H9 (cell line): ENCODE results near the gene TNFRSF19. TPM values are rescaled to one million over a fixed set of nuclear protein-coding genes. Genes with fewer than 3 reads are reported as not detected.

Experiments used
- DNase-seq: peaks from one replicate; pipeline ENCODE4 v3.0.0-alpha.2; 2017
- H2AFZ ChIP-seq: one replicate; pipeline ENCODE4 v1.6.1; 2013; ENCODE audit warnings: mild to moderate bottlenecking, low read length, control low read depth, moderate library complexity
- H2AK5ac ChIP-seq: 2 replicates; pipeline ENCODE4 v1.6.1; 2013; ENCODE audit warnings: low read length, control low read depth, mixed read lengths; ENCODE audit not compliant: insufficient read length
- H2BK120ac ChIP-seq: one replicate; pipeline ENCODE4 v1.6.1; 2013; ENCODE audit warnings: low read depth, mild to moderate bottlenecking, low read length, control low read depth, inconsistent platforms; ENCODE audit not compliant: poor library complexity, severe bottlenecking
- H2BK12ac ChIP-seq: 2 replicates; pipeline ENCODE4 v1.6.1; 2013; ENCODE audit warnings: low read length, control low read depth, mixed read lengths, low read depth; ENCODE audit not compliant: insufficient read length
- H2BK15ac ChIP-seq: 2 replicates; pipeline ENCODE4 v1.6.1; 2013; ENCODE audit warnings: low read depth, low read length, control low read depth
- H2BK20ac ChIP-seq: one replicate; pipeline ENCODE4 v1.6.1; 2013; ENCODE audit warnings: low read depth, mild to moderate bottlenecking, low read length, control low read depth, inconsistent platforms; ENCODE audit not compliant: poor library complexity, severe bottlenecking
- H2BK5ac ChIP-seq: 2 replicates; pipeline ENCODE4 v1.6.1; 2013; ENCODE audit warnings: low read length, control low read depth, mixed read lengths; ENCODE audit not compliant: insufficient read length
- H3K14ac ChIP-seq: 2 replicates; pipeline ENCODE4 v1.6.1; 2013; ENCODE audit warnings: low read length, control low read depth; ENCODE audit not compliant: insufficient read depth
- H3K18ac ChIP-seq: 2 replicates; pipeline ENCODE4 v1.6.1; 2013; ENCODE audit warnings: low read depth, mild to moderate bottlenecking, mixed read lengths, low read length, control low read depth; ENCODE audit not compliant: insufficient read length
- H3K23ac ChIP-seq: 2 replicates; pipeline ENCODE4 v1.6.1; 2013; ENCODE audit warnings: low read length, control low read depth, mixed read lengths, low read depth; ENCODE audit not compliant: insufficient read length
- H3K23me2 ChIP-seq: 2 replicates; pipeline ENCODE4 v1.6.1; 2013; ENCODE audit warnings: low read depth, mild to moderate bottlenecking, mixed read lengths, low read length, control low read depth; ENCODE audit not compliant: insufficient read length, poor library complexity, severe bottlenecking
- H3K27ac ChIP-seq: 2 replicates; pipeline ENCODE4 v1.5.1; 2013; ENCODE audit warnings: low read length, control low read depth, mixed read lengths, low read depth; ENCODE audit not compliant: insufficient read length
- H3K27me3 ChIP-seq: 2 replicates; pipeline ENCODE4 v1.6.1; 2013; ENCODE audit warnings: low read length, control low read depth, inconsistent platforms; ENCODE audit not compliant: insufficient read depth
- H3K4ac ChIP-seq: 2 replicates; pipeline ENCODE4 v1.6.1; 2013; ENCODE audit warnings: low read depth, mild to moderate bottlenecking, control low read depth, inconsistent platforms, low read length, moderate library complexity
- H3K4me1 ChIP-seq: 2 replicates; pipeline ENCODE4 v1.6.1; 2013; ENCODE audit warnings: low read length, control low read depth, inconsistent platforms; ENCODE audit not compliant: insufficient read depth
- H3K4me2 ChIP-seq: 2 replicates; pipeline ENCODE4 v1.6.1; 2013; ENCODE audit warnings: low read length, control low read depth, mixed read lengths; ENCODE audit not compliant: insufficient read length, insufficient read depth
- H3K56ac ChIP-seq: 2 replicates; pipeline ENCODE4 v1.6.1; 2013; ENCODE audit warnings: low read depth, mild to moderate bottlenecking, mixed read lengths, low read length, control low read depth; ENCODE audit not compliant: insufficient read length
- H3K79me1 ChIP-seq: 2 replicates; pipeline ENCODE4 v1.6.1; 2013; ENCODE audit warnings: low read depth, mild to moderate bottlenecking, moderate library complexity, low read length, control low read depth, inconsistent platforms; ENCODE audit not compliant: insufficient read depth, poor library complexity, severe bottlenecking
- H3K79me2 ChIP-seq: 2 replicates; pipeline ENCODE4 v1.6.1; 2013; ENCODE audit warnings: low read length, control low read depth, inconsistent platforms; ENCODE audit not compliant: insufficient read depth
- H3K9ac ChIP-seq: 2 replicates; pipeline ENCODE4 v1.6.1; 2013; ENCODE audit warnings: low read length, control low read depth, mixed read lengths; ENCODE audit not compliant: insufficient read length; ENCODE audit errors: extremely low read depth
- H3K9me3 ChIP-seq: one replicate; pipeline ENCODE4 v1.6.1; 2013; ENCODE audit warnings: low read depth, low read length, inconsistent platforms; ENCODE audit not compliant: control insufficient read depth
- H3T11ph ChIP-seq: one replicate; pipeline ENCODE4 v1.6.1; 2013; ENCODE audit warnings: mild to moderate bottlenecking, low read length, control low read depth, inconsistent platforms
- H4K20me1 ChIP-seq: one replicate; pipeline ENCODE4 v1.6.1; 2013; ENCODE audit not compliant: control insufficient read depth, insufficient read length, insufficient read depth
- H4K5ac ChIP-seq: 2 replicates; pipeline ENCODE4 v1.6.1; 2013; ENCODE audit warnings: low read depth, mild to moderate bottlenecking, mixed read lengths, low read length, control low read depth; ENCODE audit not compliant: insufficient read length
- H4K8ac ChIP-seq: replicated peaks from 2 replicates; pipeline ENCODE4 v1.6.1; 2013; ENCODE audit warnings: low read length, control low read depth, mixed read lengths, low read depth; ENCODE audit not compliant: insufficient read length
- H4K91ac ChIP-seq: 2 replicates; pipeline ENCODE4 v1.6.1; 2013; ENCODE audit warnings: low read depth, mild to moderate bottlenecking, moderate library complexity, mixed read lengths, low read length, control low read depth; ENCODE audit not compliant: insufficient read length
- H3K27ac Mint-ChIP-seq, 3 experiments: 2 replicates in 2 of 3; 3 replicates in 1 of 3; pipeline ENCODE4 v1.8.0; 2020 to 2021; ENCODE audit warnings: mixed read lengths in 3 of 3, mild to moderate bottlenecking in 1 of 3, moderate library complexity in 1 of 3
- H3K27me3 Mint-ChIP-seq: 2 replicates; pipeline ENCODE4 v1.8.0; 2021; ENCODE audit warnings: low read depth, mild to moderate bottlenecking, moderate library complexity, mixed read lengths
- H3K36me3 Mint-ChIP-seq, 3 experiments: 2 replicates in 2 of 3; 3 replicates in 1 of 3; pipeline ENCODE4 v1.8.0; 2020 to 2021; ENCODE audit warnings: low read depth in 3 of 3, mixed read lengths in 3 of 3; ENCODE audit not compliant: insufficient read depth in 1 of 3
- H3K4me1 Mint-ChIP-seq, 2 experiments: 2 replicates each; pipeline ENCODE4 v1.8.0; 2020; ENCODE audit warnings: mixed read lengths in 2 of 2
- H3K4me3 Mint-ChIP-seq, 2 experiments: 2 replicates in 1 of 2; 3 replicates in 1 of 2; pipeline ENCODE4 v1.8.0; 2020 to 2021; ENCODE audit warnings: mild to moderate bottlenecking in 2 of 2, mixed read lengths in 2 of 2, moderate library complexity in 1 of 2
- H3K9me3 Mint-ChIP-seq, 2 experiments: 2 replicates in 1 of 2; 3 replicates in 1 of 2; pipeline ENCODE4 v1.8.0; 2020; ENCODE audit warnings: mild to moderate bottlenecking in 2 of 2, mixed read lengths in 2 of 2, moderate library complexity in 1 of 2
- WGBS: extraction: QIAGEN DNeasy Blood & Tissue Kit; methylation state at CpG from one replicate; pipeline ENCODE4 v1.1.7; 2013; ENCODE audit warnings: missing lambda C conversion rate, low lambda C conversion rate, mixed read lengths; ENCODE audit not compliant: insufficient read length; ENCODE audit errors: extremely low coverage; 5-methylcytosine and 5-hydroxymethylcytosine counted together
- total RNA-seq: library from RNA; stranded (reverse); gene quantifications from 2 replicates; pipeline ENCODE4 v1.2.1, GENCODE V29; 2021
- TF ChIP-seq, protein P1 (sequence below): fragments of 200-600 bp; sonication (generic); conservative IDR thresholded peaks from 3 replicates; pipeline ENCODE4 v1.8.0; 2021; ENCODE audit warnings: antibody characterized with exemption, mild to moderate bottlenecking

The TNFRSF19 gene
- total RNA-seq, 1 experiment from 2014 or later: 2.7 TPM

DNA sequence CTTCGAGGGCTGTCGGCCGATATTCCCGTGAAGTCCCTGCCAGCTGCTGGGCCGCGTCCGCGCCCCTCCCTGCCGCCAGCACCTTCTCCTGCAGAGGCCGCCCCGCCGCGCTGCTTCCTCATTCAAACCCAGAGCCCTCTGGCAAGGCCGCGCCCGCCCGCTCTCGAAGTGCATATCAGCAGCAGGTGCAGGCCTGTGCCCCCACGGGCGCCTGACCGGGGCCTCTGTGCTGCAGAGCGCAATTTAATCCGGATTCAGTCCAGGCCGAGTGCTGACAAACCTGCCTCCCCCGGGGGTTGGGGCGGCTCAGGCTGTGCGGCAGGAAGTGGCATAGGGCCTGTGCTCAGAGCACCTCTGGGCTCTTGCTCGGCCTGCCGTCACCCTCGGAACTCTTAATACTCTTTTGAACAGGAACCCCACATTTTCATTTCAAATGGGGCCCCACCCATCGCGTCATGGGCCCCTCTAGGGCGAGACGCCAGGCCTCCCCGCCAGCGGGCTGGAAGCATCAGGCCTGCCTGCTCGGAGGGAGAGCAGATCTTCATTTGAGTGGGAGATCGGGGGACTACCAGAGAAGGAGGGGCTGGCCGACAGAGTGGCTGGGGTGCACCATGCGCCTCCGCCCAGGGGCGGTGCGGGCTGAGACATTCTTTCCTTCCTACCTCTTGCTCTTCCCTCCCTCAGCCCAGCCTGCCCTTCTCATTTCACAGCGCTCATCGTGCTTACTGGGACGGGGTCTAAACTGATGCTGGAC is 125.7 kb downstream of the TNFRSF19 start:
- no peak overlapping the region for H3K4me2 ChIP-seq
- no peaks in the 10 kb centered on the region for H3K23me2 ChIP-seq
- no peak overlapping the region for H2BK12ac ChIP-seq
- no peak overlapping the region for H2BK120ac ChIP-seq
- no peak overlapping the region for H3K23ac ChIP-seq
- H4K8ac ChIP-seq: no peak overlapping the region
- no peak overlapping the region for H2BK20ac ChIP-seq
- H2AK5ac ChIP-seq: no peak overlapping the region
- no peak overlapping the region for H2AFZ ChIP-seq
- H3K27ac ChIP-seq: no peak overlapping the region
- H2BK5ac ChIP-seq: no peak overlapping the region
- H3K4me1 ChIP-seq: no peaks in the 10 kb centered on the region
- no peaks in the 10 kb centered on the region for H3K79me2 ChIP-seq
- WGBS: no CpG with 5 or more reads among the region's 46 CpGs
- Mint-ChIP-seq H3K27me3 (no peaks in the 10 kb centered on the region), H3K4me1 (peaks cover 15 to 20% of the 10 kb centered on the region in 2 experiments), H3K4me3 (no peak overlapping the region), H3K9me3 (no peaks in the 10 kb centered on the region), H3K36me3 (no peaks in the 10 kb centered on the region), H3K27ac (peak overlapping the region in 2 of 3 experiments; percentile 57 to 97; a peak in 4 of 7 replicates)
- H3K9ac ChIP-seq: no peak overlapping the region
- no peak overlapping the region for H3K4ac ChIP-seq
- no peaks in the 10 kb centered on the region for H4K20me1 ChIP-seq
- H3K56ac ChIP-seq: no peak overlapping the region
- no peaks in the 10 kb centered on the region for H3K79me1 ChIP-seq
- H3K27me3 ChIP-seq: no peaks in the 10 kb centered on the region
- H4K5ac ChIP-seq: no peak overlapping the region
- TF ChIP-seq, protein P1, sequence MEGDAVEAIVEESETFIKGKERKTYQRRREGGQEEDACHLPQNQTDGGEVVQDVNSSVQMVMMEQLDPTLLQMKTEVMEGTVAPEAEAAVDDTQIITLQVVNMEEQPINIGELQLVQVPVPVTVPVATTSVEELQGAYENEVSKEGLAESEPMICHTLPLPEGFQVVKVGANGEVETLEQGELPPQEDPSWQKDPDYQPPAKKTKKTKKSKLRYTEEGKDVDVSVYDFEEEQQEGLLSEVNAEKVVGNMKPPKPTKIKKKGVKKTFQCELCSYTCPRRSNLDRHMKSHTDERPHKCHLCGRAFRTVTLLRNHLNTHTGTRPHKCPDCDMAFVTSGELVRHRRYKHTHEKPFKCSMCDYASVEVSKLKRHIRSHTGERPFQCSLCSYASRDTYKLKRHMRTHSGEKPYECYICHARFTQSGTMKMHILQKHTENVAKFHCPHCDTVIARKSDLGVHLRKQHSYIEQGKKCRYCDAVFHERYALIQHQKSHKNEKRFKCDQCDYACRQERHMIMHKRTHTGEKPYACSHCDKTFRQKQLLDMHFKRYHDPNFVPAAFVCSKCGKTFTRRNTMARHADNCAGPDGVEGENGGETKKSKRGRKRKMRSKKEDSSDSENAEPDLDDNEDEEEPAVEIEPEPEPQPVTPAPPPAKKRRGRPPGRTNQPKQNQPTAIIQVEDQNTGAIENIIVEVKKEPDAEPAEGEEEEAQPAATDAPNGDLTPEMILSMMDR: no peak
- no peak overlapping the region for H4K91ac ChIP-seq
- no peak overlapping the region for H3T11ph ChIP-seq
- no peak overlapping the region for H3K18ac ChIP-seq
- H2BK15ac ChIP-seq: no peak overlapping the region
- peak; percentile 59 for DNase-seq
- no peaks in the 10 kb centered on the region for H3K9me3 ChIP-seq
- peak overlapping the region; percentile 44; the same call in 1 of the 2 replicates for H3K14ac ChIP-seq
